H54 (cell line): ENCODE results near the gene RHOH.

Experiments
- DNase-seq: peaks from one replicate; pipeline ENCODE4 v3.0.0; 2011; ENCODE audit warnings: low spot score, mixed read lengths; ENCODE audit not compliant: insufficient read length
- FAIRE-seq: peaks from 3 replicates; lab custom pipeline; 2011; peaks lifted over from hg19 to GRCh38; lab: Jason Lieb, UNC
- POLR2A ChIP-seq: IDR thresholded peaks from 2 replicates; pipeline ENCODE4 v1.6.1; 2011; ENCODE audit warnings: low read depth, mild to moderate bottlenecking, low read length

The RHOH gene

DNA sequence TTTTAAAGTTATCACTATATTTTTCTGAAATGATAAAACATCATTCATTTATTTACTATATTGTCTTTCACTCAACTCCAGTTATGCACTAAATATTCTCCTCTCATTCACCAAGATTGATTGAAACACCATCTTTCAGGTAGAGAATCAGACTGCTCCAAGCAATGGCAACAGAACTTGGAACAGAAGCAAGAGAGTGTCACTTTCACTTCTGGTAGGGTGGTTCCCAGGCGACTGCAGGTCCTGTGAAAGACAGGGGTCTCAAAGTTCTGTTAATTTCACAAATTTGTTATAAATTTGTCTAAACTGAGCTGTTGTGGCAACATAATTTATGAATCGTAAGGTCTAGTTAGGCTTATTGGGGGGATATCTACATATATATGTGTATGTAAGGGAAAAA, 47.8 kb downstream of the RHOH start:
- TF ChIP-seq POLR2A = no peak
- no peak for FAIRE-seq
- no peak for DNase-seq

DNA sequence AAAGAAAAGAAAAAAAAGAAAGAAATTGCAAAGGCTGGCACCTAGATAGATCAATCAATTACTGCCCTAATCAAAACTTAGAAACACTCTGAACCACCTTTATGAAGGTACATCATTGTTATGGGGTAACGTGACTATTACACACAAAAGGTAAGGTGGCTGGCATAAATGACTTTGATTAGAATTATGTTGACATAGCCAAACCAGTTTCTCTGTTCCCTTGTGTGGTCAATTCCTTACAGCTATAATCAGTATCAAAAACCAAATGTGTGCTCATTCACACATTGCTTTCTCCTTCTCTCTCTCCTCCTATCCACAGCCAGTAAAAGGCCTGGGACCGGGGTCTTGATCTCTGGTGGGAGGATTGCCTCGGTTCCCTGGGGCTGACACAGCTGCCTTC, 48.7 kb downstream of the RHOH start:
- FAIRE-seq (no peak), DNase-seq (no peak)
- no peak for TF ChIP-seq POLR2A

DNA sequence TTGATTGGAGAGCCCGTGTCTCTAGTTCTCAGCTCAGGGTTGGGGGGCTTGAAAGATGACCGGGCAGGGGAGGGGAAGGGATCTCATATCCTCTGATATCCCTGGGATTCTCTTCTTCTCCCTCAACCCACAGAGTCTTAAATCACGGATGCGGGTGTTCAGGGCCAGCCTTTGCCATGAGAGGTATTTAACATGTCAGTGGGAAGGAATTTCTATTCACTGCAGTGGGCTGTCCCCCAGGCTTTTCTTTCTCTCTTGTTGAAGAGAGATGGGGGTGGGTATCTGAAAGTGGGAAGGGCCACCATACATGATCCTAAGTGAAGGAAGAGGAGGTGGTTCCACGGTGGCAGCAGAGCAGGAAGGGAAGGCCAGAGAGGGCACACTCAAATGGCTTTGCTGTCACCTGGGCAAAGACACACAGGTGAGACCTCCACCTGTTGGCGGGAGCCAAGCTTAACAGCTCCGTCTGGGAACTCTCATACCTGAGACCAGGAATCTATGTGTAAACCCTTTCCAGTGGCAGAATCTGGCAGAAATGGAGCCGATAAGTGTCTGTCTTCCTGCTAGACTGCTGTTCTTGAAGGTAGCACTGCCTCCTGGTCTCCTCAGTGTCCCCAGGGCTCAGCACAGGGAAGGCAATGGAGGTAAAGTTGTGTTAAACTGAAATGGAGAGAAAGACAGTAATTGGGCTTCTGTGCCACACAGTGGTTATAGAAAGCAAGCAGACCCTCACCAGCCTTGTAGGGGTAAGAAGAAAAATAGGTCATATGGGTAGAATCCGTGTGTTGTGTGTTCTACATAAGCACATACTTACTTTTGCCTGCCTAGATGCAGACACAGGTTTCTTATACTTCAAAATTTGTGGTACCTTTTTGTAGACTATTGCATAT, 49.4 kb downstream of the RHOH start:
- no peak for FAIRE-seq
- DNase-seq = no peak
- TF ChIP-seq POLR2A = no peak

DNA sequence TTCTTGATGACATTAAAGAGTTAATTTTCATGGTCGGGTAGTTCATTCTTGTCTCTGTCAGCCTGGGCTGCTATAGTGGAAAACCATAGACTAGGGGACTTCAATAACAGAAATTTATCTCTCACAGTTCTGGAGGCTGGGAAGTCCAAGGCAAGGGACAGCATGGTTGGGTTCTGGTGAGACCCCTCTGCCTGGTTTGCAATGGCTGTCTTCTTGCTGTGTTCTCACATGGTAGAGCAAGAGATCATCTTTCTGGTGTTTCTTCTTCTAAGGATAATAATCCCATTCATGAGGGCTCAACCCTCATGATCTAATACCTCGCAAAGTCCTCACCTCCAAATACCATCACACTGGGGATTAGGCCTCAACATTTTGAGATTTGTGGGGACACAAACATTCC, 50.1 kb downstream of the RHOH start:
- FAIRE-seq = no peak
- no peak for DNase-seq
- no peak for TF ChIP-seq POLR2A

DNA sequence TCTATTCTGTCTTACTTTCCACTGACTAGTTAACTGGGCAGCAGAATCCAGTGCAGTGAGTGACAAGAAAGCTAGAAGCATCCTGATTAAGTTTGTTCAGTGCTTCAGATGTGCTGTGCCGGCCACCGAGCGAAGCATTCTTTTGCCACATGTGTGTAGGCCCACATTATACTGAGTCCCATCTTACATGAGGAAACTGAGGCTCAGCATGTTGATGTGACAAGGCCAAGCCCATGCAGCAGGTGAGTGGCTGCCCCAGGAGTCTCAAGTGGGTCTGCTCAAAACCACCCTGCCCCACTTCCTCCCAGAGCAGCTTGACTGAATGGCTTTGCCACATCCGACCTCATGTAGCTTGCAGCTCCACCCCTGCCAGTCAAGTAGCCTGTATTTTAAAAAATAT, 50.5 kb downstream of the RHOH start:
- FAIRE-seq (no peak), DNase-seq (no peak)
- no peak for TF ChIP-seq POLR2A

DNA sequence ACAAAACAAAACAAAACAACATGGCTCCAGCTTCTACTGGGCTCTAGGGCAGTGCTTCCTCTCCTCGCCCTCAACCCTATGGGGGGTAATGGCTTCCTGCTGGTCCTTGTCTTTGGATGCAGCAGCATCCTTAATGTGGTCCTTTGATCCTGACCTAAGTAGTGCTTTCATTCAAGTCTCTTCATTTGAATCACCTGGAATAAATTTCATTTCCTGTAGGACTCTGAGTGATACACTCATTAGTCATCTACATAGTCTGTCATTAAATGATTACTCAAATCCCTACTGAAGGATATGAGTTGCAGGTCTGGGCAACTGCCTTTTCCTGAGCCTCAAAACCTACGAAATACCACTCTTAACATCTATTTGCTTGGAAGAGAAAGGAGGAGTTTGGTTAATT, 54.5 kb downstream of the RHOH start:
- no peak for DNase-seq

DNA sequence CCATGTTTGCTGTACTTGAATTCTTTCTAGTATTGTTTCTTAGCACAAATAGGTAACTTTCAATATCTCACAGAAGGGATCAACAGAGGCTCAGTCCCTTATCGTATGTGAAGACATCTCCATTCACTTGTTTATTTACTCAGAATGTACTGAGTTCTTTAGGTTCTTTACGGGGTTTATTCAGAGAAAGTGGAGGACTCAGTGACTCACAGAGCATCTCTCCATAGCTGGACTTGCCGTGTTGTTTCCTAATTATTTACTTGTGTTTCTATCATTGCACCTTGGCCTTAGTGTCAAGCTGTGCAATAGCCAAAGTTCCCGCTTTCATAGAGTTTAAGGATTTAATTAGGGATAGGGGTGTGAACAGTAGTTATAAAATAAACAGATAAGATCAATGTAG, 57.1 kb downstream of the RHOH start:
- TF ChIP-seq POLR2A = no peak
- FAIRE-seq (no peak), DNase-seq (no peak)

More for the DNA sequence above, 54.5 kb downstream of the RHOH start:
- no peak for TF ChIP-seq POLR2A
- no peak for FAIRE-seq

DNA sequence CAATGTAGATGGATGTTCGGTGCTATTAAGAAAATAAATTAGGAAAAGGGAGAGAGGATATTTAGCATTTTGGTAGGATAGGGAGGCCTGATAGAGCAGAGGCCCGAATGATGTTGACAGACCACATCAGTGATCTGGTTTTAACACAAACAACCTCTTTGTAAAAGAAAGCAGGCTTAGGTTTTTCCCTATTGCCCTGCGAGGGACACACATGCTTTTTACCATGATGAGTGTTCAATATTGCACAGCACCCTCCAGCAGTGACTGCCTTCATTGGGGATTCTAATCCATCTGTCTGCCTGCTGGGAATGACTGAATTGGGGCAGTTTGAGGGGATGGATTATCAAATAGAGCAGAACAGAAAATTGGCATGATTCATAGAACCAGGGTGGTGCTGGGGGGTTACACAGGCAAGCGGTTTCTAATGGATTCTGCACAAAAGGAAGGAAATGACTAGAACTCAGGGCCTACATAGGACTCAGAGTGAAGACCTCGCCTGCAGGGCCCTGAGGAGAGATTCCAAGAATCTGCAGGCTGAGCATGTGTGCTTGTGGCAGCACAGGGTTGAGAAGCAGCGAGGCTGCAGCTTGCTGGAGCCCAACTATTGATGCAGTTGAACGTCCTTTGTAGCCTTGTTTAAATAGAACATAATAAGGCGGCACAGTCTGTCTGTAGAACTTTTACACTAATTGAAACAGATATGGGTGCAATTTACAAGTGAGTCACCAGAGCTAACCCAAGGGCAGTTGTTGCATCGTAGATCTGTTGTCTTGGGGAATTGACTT, 58.0 kb downstream of the RHOH start:
- FAIRE-seq = no peak
- DNase-seq = no peak
- TF ChIP-seq POLR2A = no peak

DNA sequence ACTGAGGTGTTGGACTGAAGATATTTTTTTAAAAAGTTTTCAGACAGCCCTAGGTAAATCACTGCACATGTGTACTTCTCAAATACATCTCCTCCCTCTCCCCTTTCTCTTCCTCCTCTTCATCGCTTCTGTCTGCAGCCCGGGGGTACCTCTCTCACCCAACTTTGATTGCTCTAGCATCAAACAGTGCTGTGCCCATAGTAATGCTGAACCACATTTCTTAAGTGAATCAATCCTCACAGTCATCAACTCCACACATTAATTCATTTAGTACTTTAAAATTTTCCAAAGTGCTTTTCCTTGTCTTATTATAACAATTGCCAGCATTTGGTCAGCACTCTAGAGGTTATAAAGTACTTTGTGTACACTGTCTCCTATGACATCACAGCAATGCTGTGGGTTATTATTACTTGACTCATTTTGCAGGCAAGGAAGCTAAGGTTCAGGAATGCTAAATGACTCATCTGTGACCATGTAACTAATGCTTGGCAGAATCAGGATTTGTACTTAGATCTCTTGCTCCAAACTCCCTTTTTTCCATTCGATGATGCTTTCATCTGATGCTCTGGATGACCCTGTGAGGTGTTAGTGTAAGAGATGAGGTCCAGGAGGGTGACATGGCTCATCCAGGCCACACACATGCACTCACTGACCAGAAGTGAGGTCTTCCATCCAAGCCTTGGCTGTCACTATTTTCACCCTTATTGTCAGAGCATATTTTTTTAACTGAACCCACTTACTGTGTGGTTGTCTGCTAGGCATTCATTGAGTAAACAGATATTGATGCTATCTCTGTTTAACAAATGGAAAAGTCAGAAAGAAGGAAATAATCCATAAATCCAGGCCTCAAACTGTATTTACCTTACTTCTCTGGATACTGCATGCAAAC, 58.8 kb downstream of the RHOH start:
- TF ChIP-seq POLR2A = no peak
- peak; percentile 53 for FAIRE-seq
- DNase-seq = peak; percentile 33

DNA sequence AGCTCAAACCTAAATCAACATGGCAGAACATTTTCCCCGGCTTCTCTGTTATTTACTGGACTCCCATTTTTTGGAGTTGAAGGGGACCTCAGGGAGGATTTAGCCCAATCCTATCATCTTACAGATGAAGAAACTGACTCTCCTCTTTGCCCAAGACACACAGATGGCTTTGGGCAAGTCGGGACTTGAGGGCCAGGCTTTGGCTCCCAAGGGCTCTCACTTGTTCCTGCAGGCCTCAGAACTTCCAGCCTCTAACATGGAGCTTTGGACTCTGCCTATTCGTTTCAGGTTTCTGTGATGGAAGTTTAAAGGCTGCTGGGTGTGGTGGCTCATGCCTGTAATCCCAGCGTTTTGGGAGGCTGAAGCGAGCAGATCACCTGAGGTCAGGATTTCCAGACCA, 59.5 kb downstream of the RHOH start:
- FAIRE-seq (no peak), DNase-seq (no peak)
- no peak for TF ChIP-seq POLR2A

DNA sequence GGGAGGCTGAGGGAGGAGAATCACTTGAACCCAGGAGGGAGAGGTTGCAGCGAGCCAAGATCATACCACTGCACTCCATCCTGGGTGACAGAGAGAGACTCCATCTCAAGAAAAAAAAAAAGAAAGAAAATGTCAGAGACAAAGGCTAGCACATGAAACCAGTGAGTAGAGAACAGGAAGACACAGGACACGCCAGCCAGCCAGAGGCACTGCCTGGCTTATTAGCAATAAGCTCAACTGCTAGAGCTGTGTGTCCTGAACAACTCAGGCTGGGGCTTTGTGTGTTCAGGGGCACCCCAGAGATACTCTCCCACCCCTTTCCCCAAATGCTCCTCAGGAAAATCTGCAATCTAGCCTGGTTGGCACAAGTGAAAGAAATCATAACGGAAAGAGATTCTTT, 60.0 kb downstream of the RHOH start:
- no peak for TF ChIP-seq POLR2A
- FAIRE-seq (no peak), DNase-seq (no peak)

DNA sequence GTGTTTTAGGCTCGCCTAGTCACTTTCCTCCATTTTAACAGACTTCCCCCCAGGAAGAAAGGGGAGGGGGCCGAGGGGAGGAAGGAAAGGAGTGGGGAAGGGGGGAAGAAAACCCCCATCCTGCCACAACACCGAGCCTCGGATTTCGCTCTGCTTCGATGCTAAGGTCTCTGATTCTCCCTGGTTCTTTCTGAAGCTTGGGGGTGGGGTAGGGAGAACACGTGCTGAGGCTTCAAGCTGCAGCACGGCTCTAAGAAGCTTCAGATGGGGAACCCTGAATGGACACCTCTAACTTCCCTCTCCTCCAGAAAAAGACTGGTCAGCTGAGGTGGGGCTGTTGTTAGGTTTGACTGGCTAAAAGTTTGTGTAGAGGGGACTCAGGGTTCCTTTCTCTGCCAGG, 61.8 kb downstream of the RHOH start:
- TF ChIP-seq POLR2A = no peak
- DNase-seq (no peak), FAIRE-seq (no peak)

DNA sequence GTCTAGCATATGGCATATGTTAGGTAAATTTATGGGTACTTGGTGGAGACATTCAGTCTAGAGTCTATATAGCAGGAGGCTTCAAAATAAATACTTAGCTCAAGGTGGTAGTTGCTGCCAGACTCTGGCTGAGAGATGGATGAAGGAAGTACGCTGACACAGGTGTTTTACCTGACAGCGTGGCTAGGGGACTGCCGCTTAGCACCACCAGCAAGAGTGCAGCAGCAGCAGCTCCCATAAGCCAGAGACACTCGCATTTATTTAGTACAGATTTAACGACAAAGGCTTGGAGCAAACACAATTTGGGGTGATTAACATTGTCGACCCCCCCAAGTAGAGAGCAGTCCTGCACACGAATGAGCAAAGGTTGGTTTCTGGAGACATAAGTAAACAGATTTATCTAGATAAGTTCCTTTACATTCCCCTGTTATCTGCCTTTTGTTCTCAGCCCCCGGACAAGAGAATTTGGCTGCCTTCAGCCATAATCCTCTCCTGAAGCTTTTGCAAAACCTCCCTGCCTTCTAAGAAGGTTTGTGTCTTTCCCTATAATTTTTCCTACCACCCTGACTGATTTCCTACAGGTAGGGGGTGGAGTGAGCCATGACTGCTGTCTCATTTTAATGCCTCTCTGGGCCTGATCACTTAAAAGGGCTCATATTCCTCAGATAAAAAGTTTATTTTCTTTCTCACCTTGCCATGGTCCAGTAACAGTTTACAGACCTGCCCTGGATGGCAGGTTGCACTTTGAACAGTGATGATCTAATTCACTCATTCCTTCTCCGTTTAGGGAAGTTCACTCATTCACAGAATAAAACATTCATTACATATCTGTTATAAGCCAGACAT, 64.6 kb downstream of the RHOH start:
- DNase-seq = no peak
- TF ChIP-seq POLR2A = no peak
- FAIRE-seq = no peak

DNA sequence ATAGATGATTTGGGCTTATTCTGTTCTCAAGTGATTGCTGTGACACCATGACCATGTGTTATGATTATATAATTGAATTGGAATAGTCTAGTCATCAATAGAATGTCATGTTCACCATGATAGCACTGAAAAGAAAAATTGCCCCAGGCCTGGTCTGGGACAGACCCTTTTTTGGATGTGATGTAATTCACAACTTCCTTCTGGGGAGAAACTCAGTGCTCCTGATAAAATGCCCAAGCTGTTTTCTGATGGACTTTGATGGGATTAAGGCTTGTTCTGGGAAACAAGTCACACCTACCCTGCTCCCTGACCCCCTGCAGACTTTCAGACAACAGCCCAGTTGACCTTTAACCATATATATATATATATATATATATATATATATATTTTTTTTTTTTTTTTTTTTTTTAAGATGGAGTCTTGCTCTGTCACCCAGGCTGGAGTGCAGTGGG, 65.3 kb downstream of the RHOH start:
- FAIRE-seq (no peak), DNase-seq (no peak)
- no peak for TF ChIP-seq POLR2A
